Kidney tubule cell (primary cell): ENCODE results near the gene PLXNA2.

ENCODE experiments used
- DNase-seq: peaks from one replicate; pipeline ENCODE4 v3.0.0-alpha.2; 2018; ENCODE audit warnings: low spot score

The PLXNA2 gene

DNA sequence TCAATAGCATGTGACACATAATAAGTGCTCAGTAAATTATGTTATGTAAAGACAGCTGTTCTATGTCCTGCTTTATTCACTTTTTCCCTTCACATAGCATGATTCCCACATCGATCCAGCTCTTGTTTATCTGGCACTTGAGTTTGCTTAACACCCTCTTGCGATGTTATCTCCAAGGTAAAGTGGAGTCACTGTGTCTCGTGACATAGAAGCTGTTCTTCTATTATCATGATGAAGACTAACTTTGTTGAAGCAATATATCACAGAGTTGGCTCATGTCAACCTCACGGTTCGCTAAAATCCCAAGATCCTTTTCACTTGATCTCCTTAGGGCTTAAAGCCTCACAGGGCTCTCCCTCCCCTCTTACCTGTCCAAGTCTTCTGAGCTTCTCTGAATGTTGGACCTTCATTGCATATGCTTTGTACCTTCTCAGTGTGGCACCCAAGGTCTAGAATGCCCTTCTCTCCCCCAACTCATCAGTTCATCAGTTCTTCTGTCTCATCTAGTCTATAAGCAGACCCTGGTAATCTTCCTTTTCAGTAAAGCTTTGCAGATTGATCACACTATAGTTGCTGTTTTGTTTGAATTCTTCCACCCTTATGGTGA is 38.0 kb downstream of the PLXNA2 start:
- no peak for DNase-seq

DNA sequence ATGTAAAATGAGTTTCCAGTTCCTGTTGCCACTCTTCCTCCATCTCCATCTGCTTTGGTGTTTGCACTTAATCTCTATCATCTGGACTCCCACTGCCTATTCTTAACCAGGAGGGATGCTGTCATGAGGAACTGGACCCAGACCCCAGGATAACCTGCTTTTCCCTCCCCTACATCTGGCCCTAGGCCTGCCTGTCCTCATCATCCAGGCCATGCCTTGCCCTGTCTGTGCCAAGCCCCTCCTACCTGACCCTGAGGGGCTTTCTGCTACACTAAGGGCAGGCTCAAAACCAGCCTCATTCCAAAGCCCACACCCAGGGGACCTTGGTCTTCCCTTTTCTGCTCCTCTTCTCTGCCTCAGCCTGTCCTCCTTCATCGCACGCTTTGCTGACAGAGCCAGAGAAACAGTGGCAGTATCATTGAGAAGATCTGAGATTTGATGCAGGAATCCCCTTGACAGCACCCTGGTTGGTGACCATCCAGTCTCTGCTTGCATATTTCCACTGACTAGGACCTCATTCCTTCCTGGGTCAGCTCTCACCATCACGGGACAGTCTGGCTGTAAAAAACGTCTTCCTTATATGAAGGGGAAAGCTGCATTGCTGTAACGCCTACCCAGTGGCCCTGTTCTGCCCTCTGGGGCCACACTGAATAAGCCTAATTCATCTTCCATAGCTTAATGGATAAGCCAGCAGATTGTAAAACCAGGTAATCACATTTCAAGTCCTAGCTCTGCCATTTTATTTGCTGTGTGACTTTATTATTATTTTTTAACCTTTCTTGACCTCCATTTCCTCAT is 38.8 kb downstream of the PLXNA2 start:
- no peak for DNase-seq

DNA sequence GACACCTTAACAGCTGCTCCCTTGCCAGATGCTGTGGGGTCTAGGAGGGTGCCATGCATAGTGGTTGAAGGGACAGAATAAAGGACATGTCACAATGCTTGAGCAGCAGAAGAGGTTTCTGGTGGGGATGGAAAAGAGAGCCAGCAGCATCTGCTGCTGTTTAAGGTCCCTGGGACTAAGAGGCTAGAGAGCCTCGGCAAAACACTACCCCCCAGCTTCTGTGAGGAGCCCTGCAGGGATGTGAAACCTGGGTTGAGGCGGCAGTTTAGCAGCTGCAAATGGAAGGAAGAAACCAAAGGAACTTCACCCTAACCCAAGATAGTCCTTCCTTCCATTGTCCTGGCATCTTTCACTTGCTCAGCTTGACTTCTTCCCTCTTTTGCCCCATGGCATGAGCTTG is 39.4 kb downstream of the PLXNA2 start:
- DNase-seq = no peak

DNA sequence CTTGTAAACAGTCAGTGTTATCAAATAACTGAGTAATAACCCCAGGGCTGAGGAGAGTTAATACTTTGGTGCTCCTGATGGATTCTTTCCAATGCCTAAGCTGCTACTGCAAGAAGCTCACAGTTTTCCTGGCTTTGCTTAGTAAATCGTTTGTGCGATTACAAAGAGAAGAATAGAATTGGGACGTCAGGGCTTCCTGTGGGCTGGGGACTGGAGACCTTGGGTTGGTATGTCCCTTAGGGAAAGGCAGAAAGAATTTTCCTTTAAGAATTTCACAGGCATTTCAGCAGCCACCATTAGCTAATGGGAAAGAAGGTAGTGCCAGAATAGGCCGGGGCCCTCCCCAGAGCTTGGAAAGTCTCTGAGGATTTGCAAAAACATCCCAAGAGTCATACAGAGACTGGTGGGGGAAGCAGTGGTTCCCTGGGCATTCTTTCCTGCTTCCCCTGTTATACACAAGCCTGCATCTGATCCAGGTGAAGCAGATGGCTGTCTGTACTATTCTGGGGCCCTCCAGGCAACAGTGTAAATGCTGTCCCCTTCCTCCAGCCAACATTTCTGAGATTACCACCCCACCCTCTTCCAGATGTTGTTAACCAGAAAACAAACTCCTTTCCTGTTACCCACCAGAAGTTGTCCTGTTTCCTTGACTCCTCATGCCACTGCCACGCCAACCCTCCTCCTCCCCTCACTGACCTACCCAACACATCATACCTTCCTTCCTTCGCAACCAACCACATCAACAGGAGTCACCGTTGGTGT is 40.2 kb downstream of the PLXNA2 start:
- no peak for DNase-seq

DNA sequence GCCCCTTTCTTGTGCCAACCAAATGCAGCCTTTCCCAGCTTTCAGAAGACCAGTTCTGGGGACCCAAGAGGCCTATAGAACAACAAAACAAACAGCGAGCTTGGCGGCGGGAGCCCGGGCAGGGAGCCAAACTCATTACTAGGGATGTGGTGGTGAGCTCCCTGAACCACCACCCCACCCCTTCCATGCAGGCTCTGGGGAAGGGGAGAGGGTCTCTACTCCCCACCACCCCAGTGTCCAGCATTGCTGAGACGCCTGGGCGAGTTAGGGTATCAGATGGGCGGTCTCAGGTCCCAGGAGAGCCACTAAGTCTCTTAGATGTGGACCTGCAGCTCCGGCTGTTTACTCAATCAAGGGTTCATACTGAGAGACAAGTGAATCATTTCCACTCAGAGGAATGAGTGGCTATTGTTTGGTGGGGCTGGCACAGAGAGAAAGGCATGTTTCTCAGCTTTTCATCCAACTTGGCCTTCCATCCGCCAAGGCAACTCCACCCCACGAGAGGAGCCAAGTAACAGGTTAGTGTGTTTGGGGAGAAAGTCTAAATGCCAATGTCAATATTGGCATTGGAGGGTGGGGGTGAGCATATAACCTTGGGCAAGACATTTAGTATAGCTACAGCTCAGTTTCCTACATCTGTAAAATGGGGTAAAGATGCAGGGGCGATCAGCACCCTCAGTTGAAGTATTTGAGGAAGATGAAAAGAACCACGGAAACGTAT is 40.9 kb downstream of the PLXNA2 start:
- DNase-seq = peak; percentile 25

DNA sequence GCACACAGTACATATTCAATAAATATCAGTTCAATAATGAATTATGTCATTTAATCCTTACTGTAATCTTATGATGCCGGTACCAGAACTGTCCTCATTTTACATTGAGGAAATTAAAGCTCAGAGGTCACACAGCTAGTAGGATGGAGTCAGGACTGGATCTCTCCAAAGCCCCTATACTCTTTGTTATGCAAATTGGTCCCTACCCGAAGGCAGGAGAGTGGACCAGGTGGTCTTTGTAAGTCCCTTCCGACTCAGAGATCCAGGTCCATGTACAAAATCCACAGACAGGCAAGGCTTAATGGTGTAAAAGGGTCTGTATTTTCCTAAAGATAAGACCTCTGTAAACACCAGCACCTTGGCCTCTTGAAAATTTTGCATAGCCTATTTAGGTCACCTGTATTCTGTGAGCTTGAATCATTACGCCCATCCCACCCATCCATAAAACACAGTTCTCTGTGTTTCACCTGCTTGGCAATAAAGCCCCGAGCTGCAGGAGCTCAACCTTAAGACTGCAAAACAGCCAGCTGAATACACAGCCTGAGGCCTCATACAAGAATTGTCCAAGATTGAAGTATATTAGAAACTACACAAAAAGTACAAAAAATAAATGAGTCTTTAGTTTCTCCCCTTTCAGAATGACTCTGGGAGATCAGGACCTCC is 41.7 kb downstream of the PLXNA2 start:
- DNase-seq = no peak

DNA sequence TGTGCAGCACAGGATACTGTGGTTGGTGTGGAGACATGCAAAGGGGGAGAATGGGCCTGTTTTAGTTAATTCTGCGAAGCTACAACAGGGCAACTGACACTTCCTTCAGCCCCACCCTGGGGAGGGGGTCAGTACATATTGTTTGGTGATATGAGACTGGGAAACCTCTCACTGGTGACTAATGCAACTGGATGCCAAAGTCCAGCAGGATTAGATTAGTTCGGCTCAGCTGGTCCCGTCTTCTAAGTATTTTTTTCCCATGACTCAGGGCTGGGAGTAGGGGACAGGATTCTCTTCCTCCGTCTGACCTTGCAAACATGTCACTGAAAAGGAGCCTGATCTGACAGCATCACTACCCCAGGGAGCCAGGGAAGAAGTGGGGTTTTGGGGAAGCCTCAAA is 43.0 kb downstream of the PLXNA2 start:
- DNase-seq = peak; percentile 86

DNA sequence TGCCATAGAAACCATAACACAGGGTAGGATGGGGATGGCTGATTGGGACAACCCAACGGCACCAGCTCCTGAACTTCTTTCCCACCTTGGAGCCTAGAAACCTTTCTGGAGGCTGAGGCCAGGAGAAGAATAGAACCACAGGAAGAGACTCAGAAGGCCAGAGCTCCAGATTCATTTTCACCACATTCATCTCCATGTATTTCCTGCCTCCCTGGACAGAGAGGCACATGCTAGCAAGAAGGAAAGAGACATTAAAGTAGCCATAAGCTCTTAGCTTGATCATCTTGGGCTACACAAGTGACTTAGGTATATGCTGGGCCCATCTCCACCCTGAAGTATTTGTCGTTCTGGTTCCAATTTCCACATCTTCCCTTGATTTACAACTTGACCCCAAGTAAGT is 44.1 kb downstream of the PLXNA2 start:
- DNase-seq = no peak

DNA sequence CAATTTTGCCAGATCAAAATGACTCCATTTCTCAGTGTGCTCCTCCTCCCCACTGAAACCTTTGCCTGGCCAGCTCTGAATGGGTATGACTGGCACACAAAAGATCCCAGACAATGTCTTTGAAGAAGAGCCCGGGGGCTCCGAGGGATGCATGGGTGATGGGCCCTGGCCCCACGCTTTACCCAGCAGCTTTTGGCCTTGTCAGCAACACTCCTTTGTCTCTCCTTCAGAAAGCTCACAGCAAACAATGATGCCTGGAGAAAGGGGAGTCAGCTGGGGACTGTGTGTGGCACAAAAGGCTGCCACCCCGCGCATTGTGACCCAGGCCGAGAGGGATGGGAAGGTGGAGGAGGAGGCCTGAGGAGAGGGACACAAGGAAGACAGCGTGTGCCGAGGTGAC is 45.9 kb downstream of the PLXNA2 start:
- DNase-seq = no peak

DNA sequence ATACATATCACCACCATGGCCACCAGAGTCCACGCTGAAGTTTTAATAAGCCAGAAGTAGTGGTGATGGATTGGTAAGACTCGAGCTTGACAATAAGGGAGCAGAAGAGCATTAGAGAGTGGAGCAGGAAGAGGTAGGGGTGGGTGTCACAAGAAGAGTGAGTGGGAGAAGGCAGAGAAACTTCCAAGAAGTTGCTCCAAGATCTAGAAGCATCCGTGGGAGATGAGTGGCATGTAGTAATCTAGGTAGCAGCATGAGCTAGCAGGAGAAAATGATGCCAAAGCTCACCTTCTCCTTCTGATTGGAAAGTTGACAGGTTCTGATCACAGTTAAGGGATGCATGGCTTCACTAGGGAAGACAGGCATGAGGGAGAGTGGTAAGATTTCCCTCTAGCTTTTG is 49.2 kb downstream of the PLXNA2 start:
- no peak for DNase-seq

DNA sequence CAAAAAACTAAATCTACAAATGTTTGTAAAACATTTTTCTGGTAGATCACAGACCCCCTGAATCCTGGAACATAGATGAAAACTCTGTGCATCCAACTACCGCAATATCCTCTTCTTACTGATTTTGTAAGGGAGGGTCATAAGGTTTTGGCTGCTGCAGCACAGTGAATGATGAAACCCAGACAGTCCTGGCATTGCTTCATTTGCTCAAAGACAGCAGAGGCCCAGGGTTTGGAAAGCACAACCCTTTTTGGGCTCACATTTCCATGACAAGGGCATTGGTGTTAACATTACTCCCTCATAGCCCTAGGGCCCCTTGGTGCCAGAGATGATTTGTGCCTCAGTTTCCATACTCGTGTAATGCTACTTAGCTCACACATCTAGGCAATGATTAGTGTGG is 51.2 kb downstream of the PLXNA2 start:
- DNase-seq = no peak

DNA sequence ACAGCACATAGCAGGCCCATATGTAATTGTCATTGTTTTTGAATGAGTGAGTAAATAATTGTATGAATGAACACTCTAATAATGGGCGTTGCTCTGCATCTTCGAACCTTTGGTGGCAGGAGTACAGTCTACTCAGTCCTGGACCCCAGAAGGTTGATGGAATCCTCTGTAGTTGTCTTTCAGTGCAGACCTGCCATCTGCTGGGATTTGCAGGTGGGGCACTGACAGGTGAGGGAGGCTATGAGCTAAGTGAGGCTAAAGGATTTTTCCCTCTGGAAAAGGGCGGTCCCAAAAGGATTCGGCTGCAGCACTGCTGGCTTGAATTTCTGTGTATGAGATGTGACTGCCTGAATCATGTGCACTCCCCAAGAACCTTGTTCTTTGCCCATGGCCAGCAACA is 53.4 kb downstream of the PLXNA2 start:
- no peak for DNase-seq

DNA sequence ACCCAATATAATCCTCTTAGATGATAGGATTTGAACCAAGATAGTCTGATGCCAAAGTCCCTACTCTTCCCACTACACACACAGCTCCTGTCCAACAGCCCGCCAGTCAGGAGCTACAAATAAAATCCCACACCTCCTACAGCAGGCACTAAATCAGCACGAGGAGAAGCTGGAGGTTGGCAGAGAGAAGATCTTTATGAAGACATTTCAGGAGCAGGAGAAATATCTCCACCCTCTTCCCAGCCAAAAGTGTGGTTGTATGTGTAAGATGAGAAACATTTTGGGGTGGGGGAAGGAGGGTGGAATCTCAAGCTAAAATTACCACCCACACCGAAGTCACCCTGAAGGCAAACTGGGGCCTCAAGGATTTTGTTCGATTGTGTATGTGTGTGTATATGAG is 54.5 kb downstream of the PLXNA2 start:
- no peak for DNase-seq

DNA sequence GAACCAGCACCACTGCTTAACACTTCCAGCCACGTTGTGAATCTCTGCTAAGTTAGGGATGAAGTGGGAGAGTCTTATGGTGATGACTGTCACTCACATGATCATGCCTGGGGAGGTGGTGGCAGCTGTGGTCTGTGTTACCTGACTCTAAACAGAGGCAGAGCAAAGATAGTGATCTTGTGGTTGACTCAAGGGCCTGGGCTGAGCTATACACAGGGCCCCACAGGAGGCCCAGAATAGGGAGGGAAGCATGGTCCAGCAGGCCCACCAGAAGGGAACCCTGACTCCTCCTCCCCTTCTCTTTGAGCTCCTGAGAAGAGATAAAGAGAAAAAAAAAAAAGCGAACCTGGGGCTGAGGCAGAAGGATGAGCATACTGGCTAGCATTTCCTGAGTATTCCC is 55.0 kb downstream of the PLXNA2 start:
- DNase-seq = peak; percentile 58

DNA sequence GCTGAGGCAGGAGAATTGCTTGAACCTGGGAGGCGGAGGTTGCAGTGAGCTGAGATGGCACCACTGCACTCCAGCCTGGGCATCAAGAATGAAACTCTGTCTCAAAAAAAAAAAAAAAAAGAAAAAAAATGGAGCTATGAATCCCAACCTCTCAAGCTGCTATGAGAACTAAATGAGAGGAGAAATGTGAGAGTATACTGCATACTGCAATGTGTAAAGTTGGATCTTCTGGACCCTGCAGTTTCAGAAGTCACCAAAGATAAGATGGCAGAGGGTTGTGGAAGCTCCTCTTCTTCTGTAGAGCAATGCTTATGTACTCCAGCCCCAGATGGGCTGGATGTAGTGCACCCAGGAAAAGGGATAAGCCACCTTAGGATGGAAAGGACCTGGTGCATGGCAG is 55.6 kb downstream of the PLXNA2 start:
- DNase-seq = no peak

DNA sequence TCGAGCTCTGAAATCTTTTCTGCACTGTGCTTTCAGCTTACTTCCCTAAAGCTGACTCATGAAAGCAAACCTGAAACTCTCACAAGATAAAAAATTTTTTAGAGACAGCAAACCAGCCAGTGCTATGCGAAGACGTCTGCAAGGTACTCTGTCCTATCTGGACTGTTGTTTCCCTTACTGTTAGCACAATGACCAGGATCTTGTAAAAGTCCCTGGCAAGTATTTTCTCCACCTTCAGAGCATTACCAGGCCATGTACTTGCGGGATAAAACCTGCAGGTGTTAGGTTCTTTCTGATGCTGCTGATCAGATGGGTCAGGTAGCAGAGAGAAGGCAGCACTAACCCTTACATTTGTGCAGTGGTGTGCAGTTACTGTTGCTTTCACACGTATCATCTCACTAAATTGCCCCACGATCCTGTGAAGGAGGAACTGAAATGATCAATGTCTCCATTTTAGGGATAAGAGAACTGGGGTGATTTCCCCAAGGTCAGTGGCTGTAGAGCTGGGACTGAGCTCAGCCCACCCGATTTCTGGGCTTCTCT is 56.6 kb downstream of the PLXNA2 start:
- DNase-seq = no peak

DNA sequence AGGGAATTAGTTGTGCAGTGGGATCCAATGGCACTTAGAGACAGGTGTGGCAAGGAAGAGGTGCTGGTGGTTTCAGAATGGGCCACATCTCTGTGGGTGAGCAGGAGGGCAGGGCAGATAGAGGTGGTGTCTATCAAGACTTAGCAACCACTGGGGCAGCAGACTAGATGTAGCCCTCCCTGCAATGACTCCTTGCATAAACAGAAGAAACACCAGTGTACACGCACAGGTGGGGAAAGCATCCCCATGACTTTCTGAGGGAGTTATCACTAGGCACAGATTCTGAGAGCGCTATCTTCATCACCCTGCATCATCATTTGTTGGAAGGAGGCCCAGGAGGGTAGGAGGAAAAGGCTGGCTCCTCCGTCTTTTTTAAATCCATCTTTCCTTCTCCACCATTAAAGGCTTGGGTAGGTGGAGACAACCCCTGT is 58.4 kb downstream of the PLXNA2 start:
- DNase-seq = no peak

DNA sequence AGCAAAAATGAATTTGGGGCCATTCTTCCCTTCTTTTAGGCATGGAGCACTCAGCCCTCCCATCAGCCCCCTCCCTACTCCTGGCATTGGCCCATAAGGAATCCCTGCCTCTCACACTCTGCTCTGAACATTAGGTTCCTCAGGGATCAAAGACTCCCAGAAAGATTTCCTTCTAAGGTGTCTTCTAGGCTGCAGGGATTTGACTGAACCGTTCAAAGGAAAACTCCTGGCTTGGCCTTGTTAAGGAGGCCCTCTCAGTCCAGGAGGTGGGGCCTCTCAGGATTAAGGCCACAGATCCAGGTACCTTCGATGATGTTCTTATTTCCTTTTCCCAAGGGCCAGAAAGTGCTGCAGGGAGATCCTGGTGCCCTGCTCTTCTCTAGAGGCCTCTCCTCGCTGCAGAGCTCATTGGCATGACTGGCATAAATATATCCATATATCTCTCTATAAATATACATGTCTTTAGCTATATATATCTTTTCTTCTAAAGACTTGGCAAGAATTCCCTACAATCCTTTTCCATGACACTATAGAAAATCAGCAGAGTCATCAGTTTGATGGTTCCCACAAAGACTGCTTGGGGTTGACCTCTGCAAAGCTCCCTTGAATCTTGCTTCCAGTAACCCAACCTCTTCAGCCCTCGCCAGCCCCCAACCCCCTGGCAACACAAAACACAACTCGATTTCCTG is 59.1 kb downstream of the PLXNA2 start:
- DNase-seq = no peak

DNA sequence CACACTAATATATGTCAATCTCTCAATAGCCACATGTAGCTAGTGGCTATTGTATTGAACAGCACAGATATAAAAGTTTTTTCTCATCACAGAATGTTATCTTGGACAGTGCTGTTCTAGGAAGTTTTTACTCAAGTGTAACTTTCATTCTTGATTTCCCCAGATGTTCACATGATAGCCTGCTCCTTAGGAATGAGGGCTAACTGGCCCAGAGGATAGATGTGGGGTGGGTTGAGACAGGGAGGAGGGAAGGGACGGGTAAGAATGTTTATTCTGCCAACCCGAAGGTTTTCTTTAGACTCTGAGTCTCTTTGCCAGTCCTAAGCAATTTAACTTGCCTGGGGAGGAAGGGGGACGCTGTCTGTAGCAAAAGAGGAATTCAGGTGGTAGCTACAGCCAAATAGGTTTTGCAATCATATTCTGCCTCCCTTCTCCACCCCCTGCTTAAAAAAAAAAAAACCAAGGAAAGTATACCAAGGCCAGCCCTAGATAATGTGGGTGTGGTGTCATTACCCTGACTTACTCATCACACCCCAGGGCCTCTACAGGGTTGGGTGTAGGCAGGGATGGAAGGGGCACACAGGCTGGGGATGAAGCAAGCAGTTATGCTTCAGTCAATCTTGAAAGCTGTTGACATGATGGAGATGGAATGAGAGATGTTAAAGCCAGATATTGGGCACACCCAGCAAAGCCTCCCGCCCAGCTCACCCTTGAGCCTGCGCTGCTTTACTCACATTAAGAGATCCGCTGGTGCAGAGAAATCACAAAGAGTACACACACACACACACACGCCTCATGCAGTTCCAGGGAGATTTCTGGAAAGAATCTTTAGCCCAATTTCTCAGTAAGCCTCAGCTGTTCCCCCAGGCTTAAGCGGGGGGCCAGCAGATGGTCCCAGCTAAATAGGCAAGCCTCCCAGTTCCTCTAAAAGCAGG is 59.9 kb downstream of the PLXNA2 start:
- peak; percentile 93 for DNase-seq
